Mucosa of descending colon (tissue), 3 donors: ENCODE results near the gene PLCD3. TPM values are rescaled to one million over a fixed set of nuclear protein-coding genes. Genes with fewer than 3 reads are reported as not detected.

ENCODE experiments used
- ATAC-seq: fragments of 200-7000 bp; cut with Tn5 transposase; one replicate; pipeline ENCODE4 v1.9.1; 2020; ENCODE audit warnings: mild to moderate bottlenecking, moderate library complexity
- DNase-seq, 3 donors: peaks; one replicate each; pipeline ENCODE4 v3.0.0-alpha.2; 2020
- H3K36me3 ChIP-seq: fragments of 200-600 bp; one replicate; pipeline ENCODE4 v1.8.0; 2021; ENCODE audit warnings: low read depth, mild to moderate bottlenecking
- H3K4me1 ChIP-seq: fragments of 200-600 bp; one replicate; pipeline ENCODE4 v1.8.0; 2021; ENCODE audit warnings: low read depth, mild to moderate bottlenecking
- H3K4me3 ChIP-seq: fragments of 200-600 bp; one replicate; pipeline ENCODE4 v1.8.0; 2021; ENCODE audit warnings: mild to moderate bottlenecking
- H3K9me3 ChIP-seq: fragments of 200-600 bp; one replicate; pipeline ENCODE4 v1.8.0; 2021; ENCODE audit warnings: mild to moderate bottlenecking
- intact Hi-C, 2 donors: fragments of 100-400 bp; cut with DNase I in 1 of 2; cut with micrococcal nuclease in 1 of 2; formaldehyde crosslinking; loops; one replicate each; pipeline versions ENCODE4 v1.11.0 to v1.11.1; 2022; cut with DNase I, micrococcal nuclease
- total RNA-seq, 3 donors: library from RNA; stranded (reverse); fragmentation: NEBNext Ultra II Directional in 2 of 3; extraction: Animal tissue kit (Norgen Biotek cat#: 25700) in 2 of 3; gene quantifications; one replicate each; pipeline versions ENCODE4 v1.2.1 to v1.2.4, GENCODE V29; 2021 to 2023
- TF ChIP-seq, protein P1 (sequence below): fragments of 200-600 bp; IDR thresholded peaks from one replicate; pipeline ENCODE4 v1.8.0; 2022; ENCODE audit warnings: antibody characterized with exemption, mild to moderate bottlenecking
- donor health status: DM: no; HTN: no; CAD: no; lungs with moderate emphysema.
- donor health status: DM: no; HTN: no; CAD: no.
- donor health status: DM: no; HTN: yes; CAD: no.

PLCD3 gene
- total RNA-seq, 3 donors from 2014 or later = 205 to 562 (median 232) TPM

DNA sequence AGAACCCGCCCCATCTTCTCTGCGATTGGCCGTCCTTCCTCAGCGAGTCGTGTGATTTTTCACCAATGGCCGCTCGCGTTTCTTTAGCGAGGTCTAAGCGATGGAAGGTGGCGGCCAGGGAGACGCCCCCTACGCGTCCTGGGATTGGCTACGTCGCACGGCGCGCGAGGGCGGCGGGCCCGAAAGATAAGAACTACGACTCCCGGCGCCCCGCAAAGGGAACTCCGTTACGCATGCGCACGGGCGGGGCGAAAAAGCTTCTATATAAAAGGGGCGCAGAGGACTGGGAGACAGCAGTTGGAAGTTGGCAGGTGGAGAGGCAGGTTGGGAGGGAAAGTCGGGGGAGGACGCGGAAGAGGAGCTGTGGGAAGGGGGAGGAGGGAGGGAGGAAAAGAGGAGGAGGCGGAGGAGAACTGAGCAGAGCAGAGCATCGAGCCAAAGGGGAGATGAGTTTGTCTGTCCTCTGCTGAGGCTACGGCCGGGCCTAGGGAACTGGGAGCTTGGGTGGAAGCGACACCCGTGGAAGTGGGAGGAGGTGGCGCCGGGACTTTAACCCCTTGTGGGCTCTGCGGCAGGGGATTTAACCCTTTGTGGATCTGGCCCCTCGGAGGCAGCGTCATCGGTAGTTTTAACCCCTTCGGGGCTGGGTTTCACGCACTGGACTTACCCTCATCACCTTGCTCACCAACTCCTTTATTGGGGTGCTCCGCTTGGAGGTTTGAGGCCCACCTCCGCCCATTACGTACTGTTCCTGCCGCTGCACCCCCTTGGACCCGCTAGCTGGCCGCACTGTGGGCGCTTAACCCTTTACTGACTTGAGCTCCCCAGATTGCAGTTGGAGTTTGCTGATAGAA is 16.1 kb upstream of the PLCD3 start, which contains the start of gene HEXIM1:
Gene HEXIM1, plus strand, starts transcription at position 293 of the 854 bp plus-strand sequence. CDS start 716 bp downstream, outside the sequence.
- peaks cover 39% of the 10 kb centered on the region for H3K4me1 ChIP-seq
- DNase-seq (peak; percentile 98 to 100 (median 99)), ATAC-seq (peak; percentile 82)
- H3K9me3 ChIP-seq = no peaks in the 10 kb centered on the region
- intact Hi-C loops = no loop called here
- no peaks in the 10 kb centered on the region for H3K36me3 ChIP-seq
- TF ChIP-seq, protein P1, sequence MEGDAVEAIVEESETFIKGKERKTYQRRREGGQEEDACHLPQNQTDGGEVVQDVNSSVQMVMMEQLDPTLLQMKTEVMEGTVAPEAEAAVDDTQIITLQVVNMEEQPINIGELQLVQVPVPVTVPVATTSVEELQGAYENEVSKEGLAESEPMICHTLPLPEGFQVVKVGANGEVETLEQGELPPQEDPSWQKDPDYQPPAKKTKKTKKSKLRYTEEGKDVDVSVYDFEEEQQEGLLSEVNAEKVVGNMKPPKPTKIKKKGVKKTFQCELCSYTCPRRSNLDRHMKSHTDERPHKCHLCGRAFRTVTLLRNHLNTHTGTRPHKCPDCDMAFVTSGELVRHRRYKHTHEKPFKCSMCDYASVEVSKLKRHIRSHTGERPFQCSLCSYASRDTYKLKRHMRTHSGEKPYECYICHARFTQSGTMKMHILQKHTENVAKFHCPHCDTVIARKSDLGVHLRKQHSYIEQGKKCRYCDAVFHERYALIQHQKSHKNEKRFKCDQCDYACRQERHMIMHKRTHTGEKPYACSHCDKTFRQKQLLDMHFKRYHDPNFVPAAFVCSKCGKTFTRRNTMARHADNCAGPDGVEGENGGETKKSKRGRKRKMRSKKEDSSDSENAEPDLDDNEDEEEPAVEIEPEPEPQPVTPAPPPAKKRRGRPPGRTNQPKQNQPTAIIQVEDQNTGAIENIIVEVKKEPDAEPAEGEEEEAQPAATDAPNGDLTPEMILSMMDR = no peak
- H3K4me3 ChIP-seq = peak within 1 kb of the TSS; percentile 39

DNA sequence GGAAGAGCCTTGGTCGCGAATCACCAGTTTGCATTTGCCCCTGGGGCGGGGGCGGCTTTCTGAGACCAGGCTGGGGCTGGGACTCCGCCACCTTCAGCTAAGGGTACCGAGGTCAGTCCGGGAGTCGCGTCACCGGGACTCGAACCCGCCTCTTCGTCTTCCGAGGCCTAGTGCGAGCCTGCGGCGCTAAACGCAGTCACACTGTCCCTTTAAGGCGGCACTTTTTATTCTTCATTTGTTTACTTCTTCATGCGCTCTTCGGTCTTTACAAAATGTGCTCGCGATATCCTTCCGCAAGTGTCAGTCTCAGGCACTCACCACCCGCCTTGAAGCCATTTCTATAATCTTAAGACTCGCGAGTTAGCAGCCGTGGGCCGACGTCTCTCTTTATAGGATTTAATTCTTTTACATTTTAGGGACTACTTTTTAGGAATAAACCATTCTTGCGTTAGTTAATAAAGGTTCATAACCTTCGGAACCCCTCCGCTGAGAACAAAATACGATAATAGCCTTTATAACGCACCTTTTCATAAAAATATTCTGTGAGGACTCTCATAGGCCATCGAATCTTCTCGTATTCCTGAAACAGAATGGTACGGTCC is 15.4 kb upstream of the PLCD3 start:
- ATAC-seq (peak; percentile 53), DNase-seq (peak; percentile 87 to 92 (median 90))
- H3K36me3 ChIP-seq = no peaks in the 10 kb centered on the region
- peak overlapping the region; percentile 39 for H3K4me3 ChIP-seq
- H3K9me3 ChIP-seq = no peaks in the 10 kb centered on the region
- intact Hi-C loops = no loop called here
- TF ChIP-seq, protein P1 = no peak
- H3K4me1 ChIP-seq = peaks cover 39% of the 10 kb centered on the region

DNA sequence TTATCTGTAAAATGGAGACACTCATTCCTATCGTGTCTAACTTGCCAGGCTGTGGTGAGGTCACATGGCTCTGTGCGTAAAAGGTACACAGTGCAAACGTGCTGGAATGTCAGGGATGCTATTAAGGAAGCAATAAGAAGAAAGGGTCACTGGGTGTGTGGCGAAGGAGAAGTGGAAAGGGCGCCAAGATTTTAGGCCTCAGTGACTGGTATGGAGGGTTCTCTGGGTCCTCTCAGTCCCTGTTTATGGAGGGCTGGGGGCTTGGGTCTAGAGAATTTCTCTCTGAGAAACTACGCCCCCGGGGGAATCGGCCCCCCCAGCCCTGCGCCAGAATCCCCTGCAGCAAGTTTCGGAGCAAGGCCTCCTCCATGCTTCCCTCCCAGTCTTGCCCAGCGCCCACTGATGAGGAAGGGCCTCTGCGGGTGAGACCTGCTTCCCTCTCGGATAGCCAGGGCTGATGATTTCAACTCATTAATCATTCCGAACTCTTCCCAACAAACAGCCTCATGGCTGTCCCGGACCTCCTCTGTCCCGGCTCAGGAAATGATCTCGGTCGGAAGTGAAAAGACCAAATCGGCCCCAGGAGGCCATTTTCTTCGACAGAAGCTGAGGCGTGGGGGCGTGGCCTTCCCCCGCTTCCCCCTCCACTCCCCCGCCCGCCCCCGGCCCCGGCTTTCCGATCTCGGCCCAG is 14.7 kb upstream of the PLCD3 start:
- Histone ChIP-seq H3K4me1 (peaks cover 35% of the 10 kb centered on the region), H3K36me3 (no peaks in the 10 kb centered on the region), H3K9me3 (no peaks in the 10 kb centered on the region), H3K4me3 (peak overlapping the region; percentile 39)
- TF ChIP-seq, protein P1 = no peak
- DNase-seq (peak; percentile 78 to 81 (median 81)), ATAC-seq (peak; percentile 38)
- intact Hi-C loops = no loop called here

DNA sequence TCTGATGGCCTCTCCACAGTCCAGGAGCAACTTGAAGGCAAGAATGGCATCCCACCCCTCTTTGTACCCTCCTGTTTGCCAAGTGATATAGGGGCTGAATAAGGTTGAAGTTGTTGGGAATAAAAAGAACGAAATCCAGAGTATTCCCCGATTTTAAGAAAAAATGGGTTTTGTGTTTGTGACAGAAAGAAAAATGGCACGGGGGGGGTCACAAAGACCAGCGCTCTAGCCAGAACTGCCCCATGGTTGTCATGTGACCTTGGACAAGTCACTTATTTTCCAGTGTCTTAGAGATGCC is 14.2 kb upstream of the PLCD3 start:
- Histone ChIP-seq H3K4me3 (no peak overlapping the region), H3K9me3 (no peaks in the 10 kb centered on the region), H3K4me1 (peaks cover 32% of the 10 kb centered on the region), H3K36me3 (no peaks in the 10 kb centered on the region)
- ATAC-seq = no peak
- DNase-seq = no peak
- TF ChIP-seq, protein P1 = no peak
- intact Hi-C loops = no loop called here

DNA sequence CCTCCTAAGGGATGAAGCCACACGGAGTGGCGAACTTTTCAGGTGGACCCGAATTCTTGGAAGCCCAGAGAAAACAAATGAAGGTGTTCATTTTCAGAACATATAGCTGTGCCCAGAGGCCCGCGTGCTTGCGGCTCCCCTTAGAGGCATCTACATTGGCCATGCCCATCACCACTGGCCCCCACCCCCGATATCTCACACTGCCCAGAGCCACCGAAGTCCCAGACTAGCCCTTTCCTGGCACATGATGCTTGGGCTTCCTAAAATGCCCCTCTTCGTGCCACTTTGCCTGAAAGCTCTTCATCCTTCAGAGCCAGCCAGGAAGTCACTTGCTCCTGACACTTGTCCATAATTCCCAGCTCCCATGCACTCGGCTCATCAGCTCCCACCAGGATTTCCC is 13.9 kb upstream of the PLCD3 start:
- no peaks in the 10 kb centered on the region for H3K9me3 ChIP-seq
- ATAC-seq = no peak
- H3K4me3 ChIP-seq = no peak overlapping the region
- intact Hi-C loops = no loop called here
- no peaks in the 10 kb centered on the region for H3K36me3 ChIP-seq
- TF ChIP-seq, protein P1 = no peak
- peak in 2 of 3 donors; percentile 52 to 66 for DNase-seq
- peaks cover 29% of the 10 kb centered on the region for H3K4me1 ChIP-seq
